IPS-18a (cell line): ENCODE results near the gene LAP3.

ENCODE experiments used
- H3K27ac ChIP-seq: one replicate; pipeline ENCODE4 v1.5.1; 2013; ENCODE audit warnings: low read length
- H3K27me3 ChIP-seq: one replicate; pipeline ENCODE4 v1.6.1; 2013; ENCODE audit warnings: mild to moderate bottlenecking, low read length; ENCODE audit not compliant: control insufficient read depth, insufficient read depth
- H3K36me3 ChIP-seq: one replicate; pipeline ENCODE4 v1.6.1; 2013; ENCODE audit warnings: low read depth, low read length; ENCODE audit not compliant: control insufficient read depth
- H3K4me1 ChIP-seq: one replicate; pipeline ENCODE4 v1.6.1; 2013; ENCODE audit warnings: low read depth, low read length; ENCODE audit not compliant: control insufficient read depth
- H3K4me3 ChIP-seq: one replicate; pipeline ENCODE4 v1.5.1; 2013; ENCODE audit warnings: low read length
- H3K9ac ChIP-seq: one replicate; pipeline ENCODE4 v1.6.1; 2013; ENCODE audit warnings: mild to moderate bottlenecking, low read length, moderate library complexity
- H3K9me3 ChIP-seq: one replicate; pipeline ENCODE4 v1.6.1; 2013; ENCODE audit warnings: low read depth, low read length; ENCODE audit not compliant: control insufficient read depth

The LAP3 gene

DNA sequence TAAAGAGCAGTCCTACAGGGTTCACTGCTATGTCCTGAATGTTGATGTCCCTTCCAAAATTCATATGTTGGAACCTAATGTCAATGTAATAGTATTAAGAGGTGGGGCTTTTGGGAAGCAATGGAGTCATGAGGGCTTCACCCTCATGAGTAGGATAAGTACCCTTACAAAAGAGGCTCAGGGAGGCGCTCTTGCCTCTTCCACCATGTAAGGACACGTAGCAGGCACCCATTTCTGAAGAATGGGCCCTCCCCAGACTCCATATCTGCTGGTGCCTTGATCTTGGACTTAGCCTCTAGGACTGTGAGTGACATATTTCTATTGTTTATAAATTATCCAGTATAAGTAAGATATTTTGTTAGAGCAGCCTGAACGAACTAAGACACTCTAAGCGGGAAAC is 53.2 kb downstream of the LAP3 start:
- H3K4me1 ChIP-seq: no peaks in the 10 kb centered on the region
- H3K36me3 ChIP-seq: peaks cover 77% of the 10 kb centered on the region
- no peak overlapping the region for H3K27ac ChIP-seq
- H3K27me3 ChIP-seq: no peaks in the 10 kb centered on the region
- no peaks in the 10 kb centered on the region for H3K9me3 ChIP-seq
- no peak overlapping the region for H3K4me3 ChIP-seq
- no peak overlapping the region for H3K9ac ChIP-seq

- no peak overlapping the region for H3K27ac ChIP-seq
These were observed 56.6 kb downstream of the LAP3 start for GRCh38 chr4:17633600-17633999.

GRCh38 chr4:17635056-17635455 is 58.1 kb downstream of the LAP3 start:
- H3K9me3 ChIP-seq: no peaks in the 10 kb centered on the region
- H3K27me3 ChIP-seq: no peaks in the 10 kb centered on the region
- no peaks in the 10 kb centered on the region for H3K4me1 ChIP-seq
- H3K27ac ChIP-seq: no peak overlapping the region
- H3K9ac ChIP-seq: no peak overlapping the region
- H3K36me3 ChIP-seq: peaks cover 31% of the 10 kb centered on the region
- no peak overlapping the region for H3K4me3 ChIP-seq

More at GRCh38 chr4:17633600-17633999, 56.6 kb downstream of the LAP3 start:
- H3K4me1 ChIP-seq: no peaks in the 10 kb centered on the region
- H3K9me3 ChIP-seq: no peaks in the 10 kb centered on the region
- peaks cover 45% of the 10 kb centered on the region for H3K36me3 ChIP-seq
- H3K27me3 ChIP-seq: no peaks in the 10 kb centered on the region
- H3K9ac ChIP-seq: no peak overlapping the region
- H3K4me3 ChIP-seq: no peak overlapping the region

GRCh38 chr4:17636341-17636695 is 59.3 kb downstream of the LAP3 start:
- Histone ChIP-seq H3K4me1 (no peaks in the 10 kb centered on the region), H3K9ac (no peak overlapping the region), H3K36me3 (peaks cover 23% of the 10 kb centered on the region), H3K9me3 (no peaks in the 10 kb centered on the region), H3K27ac (no peak overlapping the region), H3K4me3 (no peak overlapping the region), H3K27me3 (no peaks in the 10 kb centered on the region)

DNA sequence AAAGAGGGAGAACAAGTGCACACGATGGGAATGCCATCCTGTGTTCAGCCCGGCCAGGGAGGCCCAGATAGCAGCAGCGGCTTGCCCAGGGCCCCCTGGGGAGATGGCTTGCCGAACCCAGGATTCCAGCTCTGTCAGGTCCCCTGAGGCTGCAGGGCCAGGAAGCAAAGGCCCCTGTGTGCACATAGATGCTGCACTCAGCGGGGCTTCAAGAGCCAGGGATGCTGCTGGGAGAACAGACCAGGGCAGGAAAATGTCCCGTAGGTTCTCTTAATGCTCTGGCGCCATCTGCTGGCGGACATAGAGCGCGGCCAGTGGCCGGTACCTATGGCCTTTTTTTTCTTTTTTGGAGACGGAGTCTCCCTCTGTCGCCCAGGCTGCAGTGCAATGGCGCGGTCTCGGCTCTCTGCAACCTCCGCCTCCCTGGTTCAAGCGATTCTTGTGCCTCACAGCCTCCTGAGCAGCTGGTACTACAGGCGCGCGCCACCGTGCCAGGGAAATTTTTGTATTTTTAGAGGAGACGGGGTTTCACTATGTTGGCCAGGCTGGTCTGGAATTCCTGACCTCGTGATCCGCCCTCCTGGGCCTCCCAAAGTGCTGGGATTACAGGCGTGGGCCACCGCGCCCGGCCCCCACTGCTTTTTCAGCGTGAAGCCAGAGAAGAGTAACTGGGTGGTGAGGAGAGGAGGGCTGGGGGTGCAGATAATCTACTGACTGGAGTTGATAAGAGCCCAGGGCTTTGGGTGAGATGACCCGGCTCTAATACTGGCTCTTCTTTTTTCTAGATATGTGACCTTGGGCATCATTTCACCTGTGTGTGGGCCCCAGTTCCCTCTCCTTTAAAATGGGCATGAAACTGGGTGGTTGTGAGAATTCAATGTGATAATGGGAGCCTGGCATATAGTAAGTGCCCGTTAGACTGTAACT is 60.0 kb downstream of the LAP3 start:
- Histone ChIP-seq H3K9ac (no peak overlapping the region), H3K27me3 (no peaks in the 10 kb centered on the region), H3K36me3 (peaks cover 17% of the 10 kb centered on the region), H3K4me3 (no peak overlapping the region), H3K27ac (no peak overlapping the region), H3K4me1 (no peaks in the 10 kb centered on the region), H3K9me3 (no peaks in the 10 kb centered on the region)

DNA sequence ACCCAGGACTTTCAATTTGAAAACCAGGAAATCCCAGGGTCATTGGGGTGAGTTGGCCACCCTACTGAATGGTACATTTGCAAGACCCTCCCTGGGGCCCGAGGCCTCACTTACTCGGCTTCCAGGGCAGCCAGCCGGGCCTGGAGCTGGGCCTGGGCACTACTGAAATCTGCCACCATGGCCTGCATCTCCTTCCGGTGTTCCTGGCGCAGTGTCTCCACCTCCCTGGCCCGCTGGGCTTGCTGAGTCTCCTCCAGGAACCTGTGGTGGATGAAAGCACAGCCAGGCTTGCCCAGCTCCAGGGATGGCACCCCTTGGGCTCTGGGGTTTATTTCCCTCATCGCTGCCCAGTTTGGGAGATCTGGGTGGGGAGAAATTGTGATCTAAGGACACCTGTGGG is 62.1 kb downstream of the LAP3 start:
- Histone ChIP-seq H3K4me3 (no peak overlapping the region), H3K36me3 (peaks cover under 1% of the 10 kb centered on the region), H3K9ac (no peak overlapping the region), H3K9me3 (no peaks in the 10 kb centered on the region), H3K27me3 (no peaks in the 10 kb centered on the region), H3K27ac (no peak overlapping the region), H3K4me1 (no peaks in the 10 kb centered on the region)

GRCh38 chr4:17642398-17642783 is 65.4 kb downstream of the LAP3 start:
- H3K9me3 ChIP-seq: no peaks in the 10 kb centered on the region
- H3K4me1 ChIP-seq: no peaks in the 10 kb centered on the region
- no peak overlapping the region for H3K4me3 ChIP-seq
- no peaks in the 10 kb centered on the region for H3K36me3 ChIP-seq
- H3K27ac ChIP-seq: no peak overlapping the region
- no peak overlapping the region for H3K9ac ChIP-seq
- no peaks in the 10 kb centered on the region for H3K27me3 ChIP-seq

DNA sequence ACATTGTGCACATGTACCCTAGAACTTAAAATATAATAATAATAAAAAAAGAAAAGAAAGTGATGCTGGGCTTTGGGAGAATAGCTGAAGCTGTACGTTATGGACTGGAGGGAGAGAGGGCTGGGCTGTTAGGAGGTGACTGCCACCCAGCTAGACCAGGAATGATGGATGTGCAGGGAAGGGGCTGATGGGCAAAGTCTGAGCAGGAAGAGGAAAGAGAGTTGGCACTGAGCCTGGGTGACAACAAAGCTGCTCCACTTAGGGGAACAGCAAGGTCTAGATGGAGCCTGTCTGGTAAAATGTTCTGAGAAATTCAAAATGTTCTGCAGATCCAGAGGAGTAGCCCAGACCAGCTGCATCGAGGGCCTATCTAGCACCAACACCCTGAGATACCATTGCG is 69.7 kb downstream of the LAP3 start:
- no peak overlapping the region for H3K27ac ChIP-seq
- no peaks in the 10 kb centered on the region for H3K4me1 ChIP-seq
- H3K27me3 ChIP-seq: no peaks in the 10 kb centered on the region
- no peak overlapping the region for H3K9ac ChIP-seq
- no peak overlapping the region for H3K4me3 ChIP-seq
- H3K36me3 ChIP-seq: no peaks in the 10 kb centered on the region
- H3K9me3 ChIP-seq: no peaks in the 10 kb centered on the region

DNA sequence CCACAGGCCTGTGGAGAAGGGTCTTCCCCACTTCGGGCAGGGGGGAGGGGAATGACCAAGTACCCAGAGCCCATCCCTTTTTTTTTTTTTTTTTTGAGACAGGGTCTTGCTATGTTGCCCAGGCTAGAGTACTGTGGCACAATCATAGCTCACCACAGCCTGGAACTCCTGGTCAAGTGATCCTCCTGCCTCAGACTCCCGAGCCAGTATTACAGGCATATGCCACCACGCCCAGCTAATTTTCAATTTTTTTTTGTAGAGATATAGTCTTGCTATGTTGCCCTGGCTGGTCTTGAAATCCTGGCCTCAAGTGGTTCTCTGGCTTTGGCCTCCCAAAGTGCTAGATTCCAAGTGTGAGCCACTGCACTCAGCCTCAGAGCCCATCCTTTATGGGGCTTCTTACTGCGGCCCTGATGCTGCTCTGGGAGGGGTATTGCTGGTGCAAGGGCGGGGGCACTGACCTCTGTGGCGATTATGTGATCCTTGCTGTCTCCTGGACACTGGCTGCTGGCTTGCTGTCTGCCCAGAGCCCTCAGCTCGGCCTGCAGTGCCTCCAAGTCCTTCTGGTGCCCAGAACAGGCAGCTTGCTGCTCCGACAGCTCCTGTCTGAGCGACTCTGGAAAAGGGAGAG is 70.3 kb downstream of the LAP3 start:
- Histone ChIP-seq H3K9me3 (no peaks in the 10 kb centered on the region), H3K36me3 (no peaks in the 10 kb centered on the region), H3K27me3 (no peaks in the 10 kb centered on the region), H3K27ac (no peak overlapping the region), H3K4me3 (no peak overlapping the region), H3K9ac (no peak overlapping the region), H3K4me1 (no peaks in the 10 kb centered on the region)

DNA sequence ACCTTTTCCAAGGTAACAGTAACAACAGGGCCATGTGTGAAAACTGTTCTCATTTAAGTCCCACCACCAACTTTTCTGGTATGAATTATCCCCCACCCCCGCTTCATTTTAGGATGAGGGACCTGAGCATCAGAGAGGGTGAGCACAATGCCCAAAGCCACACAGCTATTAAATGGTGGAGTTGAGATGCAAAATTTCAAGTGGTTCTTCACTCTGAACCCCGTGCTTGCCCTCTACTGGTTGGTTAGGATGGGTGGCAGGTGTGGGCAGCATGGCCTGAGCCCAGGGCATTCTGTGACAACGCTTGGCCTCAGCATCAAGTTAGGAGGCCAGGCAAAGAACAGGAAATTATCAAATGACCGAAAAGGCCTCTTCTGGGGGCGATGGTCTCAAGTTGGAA is 70.9 kb downstream of the LAP3 start:
- Histone ChIP-seq H3K27ac (no peak overlapping the region), H3K4me3 (no peak overlapping the region), H3K9ac (no peak overlapping the region), H3K4me1 (no peaks in the 10 kb centered on the region), H3K9me3 (no peaks in the 10 kb centered on the region), H3K27me3 (no peaks in the 10 kb centered on the region), H3K36me3 (no peaks in the 10 kb centered on the region)

- Histone ChIP-seq H3K27ac (no peak overlapping the region), H3K9ac (no peak overlapping the region), H3K36me3 (no peaks in the 10 kb centered on the region), H3K4me1 (no peaks in the 10 kb centered on the region), H3K27me3 (no peaks in the 10 kb centered on the region), H3K4me3 (no peak overlapping the region), H3K9me3 (no peaks in the 10 kb centered on the region)
These were observed 73.4 kb downstream of the LAP3 start for GRCh38 chr4:17650406-17650805.

DNA sequence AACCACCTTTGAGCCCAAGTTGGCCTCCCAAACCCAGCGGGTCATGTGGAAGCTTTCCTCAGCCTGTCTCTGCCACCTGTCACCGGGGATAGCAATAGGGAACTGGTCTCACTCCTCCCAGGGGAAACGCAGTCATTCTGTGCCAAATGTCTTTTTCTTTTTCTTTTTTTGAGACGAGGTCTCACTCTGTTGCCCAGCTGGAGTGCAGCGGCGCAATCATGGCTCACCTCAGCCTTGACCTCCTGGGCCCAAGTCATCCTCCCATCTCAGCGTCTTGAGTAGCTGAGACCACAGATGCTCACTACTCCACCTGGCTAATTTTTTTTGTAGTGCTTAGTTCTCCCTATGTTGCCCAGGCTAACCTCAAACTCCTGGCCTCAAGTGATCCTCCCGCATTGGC is 77.7 kb downstream of the LAP3 start:
- no peak overlapping the region for H3K9ac ChIP-seq
- no peak overlapping the region for H3K27ac ChIP-seq
- no peaks in the 10 kb centered on the region for H3K4me1 ChIP-seq
- H3K4me3 ChIP-seq: no peak overlapping the region
- H3K36me3 ChIP-seq: no peaks in the 10 kb centered on the region
- no peaks in the 10 kb centered on the region for H3K27me3 ChIP-seq
- no peaks in the 10 kb centered on the region for H3K9me3 ChIP-seq
